Right lung (tissue), 5 donors: ENCODE results near the gene KCNK5. TPM values are rescaled to one million over a fixed set of nuclear protein-coding genes. Genes with fewer than 3 reads are reported as not detected.

Source experiments
- DNase-seq, 2 donors: peaks; one replicate each; pipeline ENCODE4 v3.0.0-alpha.2; 2013
- polyA plus RNA-seq, 5 donors: library from polyadenylated mRNA; unstranded; fragments of 120-200 nt; gene quantifications; one replicate each; pipeline versions ENCODE4 v1.2.1 to v1.2.3, GENCODE V29; 2013; ENCODE audit warnings: inconsistent platforms in 1 of 5, low replicate concordance in 1 of 5; ENCODE audit not compliant: insufficient read length in 5 of 5, insufficient read depth in 1 of 5

Gene KCNK5
- polyA plus RNA-seq, 5 donors: 17.8 to 28.6 (median 27.5) TPM

- no peak for DNase-seq
Observed at GRCh38 chr6:39177130-39177529, 52.1 kb downstream of the KCNK5 start.

- no peak for DNase-seq
Observed at GRCh38 chr6:39173270-39173669, 56.0 kb downstream of the KCNK5 start.

- DNase-seq: no peak
Observed at GRCh38 chr6:39172377-39172757, 56.9 kb downstream of the KCNK5 start.

GRCh38 chr6:39171489-39172376, 57.5 kb downstream of the KCNK5 start:
- no peak for DNase-seq

- no peak for DNase-seq
Observed at GRCh38 chr6:39170860-39171259, 58.4 kb downstream of the KCNK5 start.

GRCh38 chr6:39170389-39170788, 58.9 kb downstream of the KCNK5 start:
- DNase-seq: no peak

- DNase-seq: no peak
Observed at GRCh38 chr6:39169448-39170344, 59.6 kb downstream of the KCNK5 start.

GRCh38 chr6:39167866-39168625, 61.2 kb downstream of the KCNK5 start:
- DNase-seq: no peak

GRCh38 chr6:39167321-39167720, 62.0 kb downstream of the KCNK5 start:
- DNase-seq: no peak

GRCh38 chr6:39166912-39167290, 62.4 kb downstream of the KCNK5 start:
- DNase-seq: no peak

- peak; percentile 51 to 72 for DNase-seq
Observed at GRCh38 chr6:39166189-39166911, 62.9 kb downstream of the KCNK5 start.

GRCh38 chr6:39157511-39157910, 71.8 kb downstream of the KCNK5 start:
- no peak for DNase-seq

GRCh38 chr6:39156801-39157200, 72.5 kb downstream of the KCNK5 start:
- no peak for DNase-seq

GRCh38 chr6:39154705-39155104, 74.6 kb downstream of the KCNK5 start:
- DNase-seq: no peak

- no peak for DNase-seq
Observed at GRCh38 chr6:39153766-39154397, 75.4 kb downstream of the KCNK5 start.

- DNase-seq: no peak
Observed at GRCh38 chr6:39152262-39152661, 77.0 kb downstream of the KCNK5 start.

- no peak for DNase-seq
Observed at GRCh38 chr6:39151211-39151610, 78.1 kb downstream of the KCNK5 start.

GRCh38 chr6:39144481-39145173, 84.6 kb downstream of the KCNK5 start:
- DNase-seq: peak in 1 of 2 donors; percentile 27

- DNase-seq: peak in 1 of 2 donors; percentile 20
Observed at GRCh38 chr6:39143238-39143930, 85.9 kb downstream of the KCNK5 start.
